HCT116 (cell line): ENCODE data around the gene CYB561D1. TPM values are rescaled to one million over a fixed set of nuclear protein-coding genes. Genes with fewer than 3 reads are reported as not detected.

Experiments
- ATAC-seq: fragments of 200-7000 bp; cut with Tn5 transposase; 2 replicates; pipeline ENCODE4 v1.9.1; 2020; ENCODE audit warnings: mild to moderate bottlenecking, moderate library complexity
- BruUV-seq: library from RNA; stranded (reverse); fragments of 400-500 nt; replicated peaks from 2 replicates; lab custom pipeline; 2021; lab: Mats Ljungman, UMichigan
- CTCF ChIA-PET: fragments of 300-600 bp; sonication (Branson Sonifier 250); formaldehyde crosslinking; loops from one replicate; lab custom pipeline; 2021; ENCODE audit warnings: antibody characterized with exemption; lab: Charles Lee
- POLR2A ChIA-PET: fragments of 300-600, 350-600 bp; sonication (Branson Sonifier 250); formaldehyde crosslinking; loops from one replicate; lab custom pipeline; 2021; ENCODE audit warnings: antibody characterized with exemption; lab: Charles Lee
- RAD21 ChIA-PET, 2 experiments: fragments of 300-600 bp; sonication (Branson Sonifier 250); formaldehyde crosslinking; loops; one replicate each; lab custom pipeline; 2023; ENCODE audit warnings: low total read pairs in 2 of 2; ENCODE audit not compliant: uncharacterized antibody in 2 of 2, unreplicated experiment in 2 of 2, low non-redundant PET in 1 of 2; lab: Charles Lee
- DNase-seq: peaks from one replicate; pipeline ENCODE4 v3.0.0-alpha.2; 2010; ENCODE audit warnings: low read depth, low spot score
- H2AFZ ChIP-seq: fragments of 200-600 bp; shearing (Covaris generic), sonication (generic); 2 replicates; pipeline ENCODE4 v1.6.1; 2017; ENCODE audit warnings: low read depth, mixed run types, mixed read lengths, antibody characterized with exemption, low read length; ENCODE audit not compliant: poor library complexity, severe bottlenecking
- H3K27ac ChIP-seq: 2 replicates; pipeline ENCODE4 v1.5.1; 2012; ENCODE audit warnings: low read depth, low read length
- H3K27me3 ChIP-seq: fragments of 200-600 bp; sonication (generic); 2 replicates; pipeline ENCODE4 v1.6.1; 2016; ENCODE audit warnings: mixed run types, low read length, mixed read lengths; ENCODE audit not compliant: insufficient read depth
- H3K36me3 ChIP-seq, 2 experiments: fragments of 200-500 bp in 1 of 2; fragments of 200-600 bp in 1 of 2; sonication (Bioruptor generic) in 1 of 2; sonication (generic) in 1 of 2; 2 replicates each; pipeline versions ENCODE4 v1.5.1 to v1.6.1; 2014 to 2016; ENCODE audit warnings: low read length in 2 of 2, inconsistent platforms in 1 of 2, mixed read lengths in 1 of 2, mixed run types in 1 of 2; ENCODE audit not compliant: insufficient read depth in 2 of 2, control insufficient read depth in 1 of 2
- H3K4me1 ChIP-seq, 2 experiments: fragments of 200-600 bp in 1 of 2; sonication (generic) in 1 of 2; 2 replicates each; pipeline versions ENCODE4 v1.5.1 to v1.6.1; 2012 to 2017; ENCODE audit warnings: low read length in 2 of 2, inconsistent platforms in 1 of 2, mild to moderate bottlenecking in 1 of 2, mixed read lengths in 1 of 2, mixed run types in 1 of 2, moderate library complexity in 1 of 2; ENCODE audit not compliant: insufficient read depth in 2 of 2, control insufficient read depth in 1 of 2
- H3K4me2 ChIP-seq: fragments of 200-600 bp; sonication (generic); 2 replicates; pipeline ENCODE4 v1.6.1; 2017; ENCODE audit warnings: mixed run types, low read length, mixed read lengths
- H3K4me3 ChIP-seq, 2 experiments: fragments of 200-600 bp in 1 of 2; sonication (generic) in 1 of 2; replicated peaks in 1 of 2; 2 replicates each; pipeline ENCODE4 v1.5.1; 2011 to 2016; ENCODE audit warnings: low read length in 2 of 2, control low read depth in 1 of 2, low read depth in 1 of 2, mild to moderate bottlenecking in 1 of 2, mixed read lengths in 1 of 2, mixed run types in 1 of 2
- H3K79me2 ChIP-seq: fragments of 200-600 bp; sonication (generic); 2 replicates; pipeline ENCODE4 v1.6.1; 2017; ENCODE audit warnings: mild to moderate bottlenecking, mixed run types, low read length, moderate library complexity, mixed read lengths; ENCODE audit not compliant: insufficient read depth
- H3K9ac ChIP-seq: fragments of 200-600 bp; sonication (generic); 2 replicates; pipeline ENCODE4 v1.6.1; 2016; ENCODE audit warnings: low read length, mixed read lengths
- H3K9me2 ChIP-seq: fragments of 200-600 bp; sonication (generic), shearing (Covaris generic); 2 replicates; pipeline ENCODE4 v1.6.1; 2017; ENCODE audit warnings: mixed run types, mild to moderate bottlenecking, moderate library complexity; ENCODE audit not compliant: insufficient read depth
- H3K9me3 ChIP-seq, 2 experiments: fragments of 200-500 bp in 1 of 2; fragments of 200-600 bp in 1 of 2; sonication (Bioruptor generic) in 1 of 2; sonication (generic) in 1 of 2; 2 replicates each; pipeline ENCODE4 v1.6.1; 2014 to 2017; ENCODE audit warnings: low read length in 2 of 2, mixed read lengths in 2 of 2, inconsistent platforms in 1 of 2, low read depth in 1 of 2, mild to moderate bottlenecking in 1 of 2, mixed run types in 1 of 2, moderate library complexity in 1 of 2; ENCODE audit not compliant: control insufficient read depth in 1 of 2, insufficient read depth in 1 of 2
- H4K20me1 ChIP-seq: fragments of 200-600 bp; sonication (generic), shearing (Covaris generic); 2 replicates; pipeline ENCODE4 v1.6.1; 2017; ENCODE audit warnings: mixed run types, mild to moderate bottlenecking, moderate library complexity; ENCODE audit not compliant: insufficient read depth
- CBX3 ChIP-seq: IDR thresholded peaks from 2 replicates; pipeline ENCODE4 v1.6.1; 2012; ENCODE audit warnings: low read depth
- EGR1 ChIP-seq: IDR thresholded peaks from 2 replicates; pipeline ENCODE4 v1.6.1; 2012; ENCODE audit warnings: low read depth
- ELF1 ChIP-seq: IDR thresholded peaks from 2 replicates; pipeline ENCODE4 v1.6.1; 2012; ENCODE audit warnings: low read depth, borderline replicate concordance
- EZH2 ChIP-seq: fragments of 200-600 bp; sonication (generic); IDR thresholded peaks from 2 replicates; pipeline ENCODE4 v1.6.1; 2017; ENCODE audit warnings: antibody characterized with exemption, mixed run types
- EZH2phosphoT487 ChIP-seq: fragments of 200-600 bp; IDR thresholded peaks from 2 replicates; pipeline ENCODE4 v1.6.1; 2018; ENCODE audit warnings: antibody characterized with exemption, borderline replicate concordance
- FOSL1 ChIP-seq: IDR thresholded peaks from 2 replicates; pipeline ENCODE4 v1.6.1; 2012; ENCODE audit warnings: low read depth
- JUND ChIP-seq: IDR thresholded peaks from 2 replicates; pipeline ENCODE4 v1.6.1; 2012
- MAX ChIP-seq: IDR thresholded peaks from 2 replicates; pipeline ENCODE4 v1.6.1; 2012
- POLR2A ChIP-seq: IDR thresholded peaks from 2 replicates; pipeline ENCODE4 v1.7.0; 2011; ENCODE audit warnings: borderline replicate concordance; ENCODE audit not compliant: insufficient read depth, insufficient read length; ENCODE audit errors: extremely low read depth
- POLR2AphosphoS5 ChIP-seq: IDR thresholded peaks from 2 replicates; pipeline ENCODE4 v1.6.1; 2011; ENCODE audit warnings: mild to moderate bottlenecking, low read depth, low read length, moderate library complexity
- RAD21 ChIP-seq: IDR thresholded peaks from 2 replicates; pipeline ENCODE4 v1.6.1; 2012; ENCODE audit warnings: low read depth, mild to moderate bottlenecking
- REST ChIP-seq: IDR thresholded peaks from 2 replicates; pipeline ENCODE4 v1.6.1; 2012; ENCODE audit warnings: low read depth
- SIN3A ChIP-seq: IDR thresholded peaks from 2 replicates; pipeline ENCODE4 v1.6.1; 2012; ENCODE audit warnings: low read depth
- SP1 ChIP-seq: IDR thresholded peaks from 2 replicates; pipeline ENCODE4 v1.6.1; 2012; ENCODE audit warnings: low read depth
- YY1 ChIP-seq: IDR thresholded peaks from 2 replicates; pipeline ENCODE4 v1.6.1; 2011; ENCODE audit warnings: low read length, low read depth, moderate library complexity, mild to moderate bottlenecking; ENCODE audit not compliant: insufficient replicate concordance; ENCODE audit errors: extremely low read depth
- ZBTB33 ChIP-seq: IDR thresholded peaks from 2 replicates; pipeline ENCODE4 v1.6.1; 2011; ENCODE audit warnings: mild to moderate bottlenecking, low read length, moderate library complexity; ENCODE audit not compliant: insufficient replicate concordance; ENCODE audit errors: extremely low read depth
- ZFX ChIP-seq: fragments of 450-650 bp; IDR thresholded peaks from 2 replicates; pipeline ENCODE4 v1.6.1; 2017
- intact Hi-C: fragments of 100-400 bp; cut with micrococcal nuclease; formaldehyde crosslinking; loops from 2 replicates; pipeline ENCODE4 v1.10.0; 2022
- total RNA-seq: library from RNA; stranded (reverse); gene quantifications from one replicate; pipeline ENCODE4 v1.2.1, GENCODE V29; 2021; ENCODE audit not compliant: unreplicated experiment

The CYB561D1 gene
- total RNA-seq, 1 experiment from 2014 or later, result 5.9 TPM

GRCh38 chr1:109509176-109510134 lies 15.6 kb downstream of the CYB561D1 start, which contains the start of gene AMIGO1:
AMIGO1 (minus strand) TSS chr1:109509727; CDS start chr1:109508912, 815 bp downstream.
- intact Hi-C loops, result no loop called here
- POLR2A ChIA-PET, result no interaction called here
- Histone ChIP-seq H3K9me2 (no peaks in the 10 kb centered on the region; the same call in 1 of the 2 replicates), H3K36me3 (no peaks in the 10 kb centered on the region), H3K27ac (no peak within 1 kb of the TSS), H3K9ac (0 out of 2 replicates have a peak within 1 kb of the TSS, but pooled peaks have one; percentile 20), H3K79me2 (no peaks in the 10 kb centered on the region)
- DNase-seq, result no peak
- no peak for TF ChIP-seq EZH2phosphoT487
- TF ChIP-seq MAX, result no peak
- no peak for TF ChIP-seq FOSL1
- no peak for TF ChIP-seq ZBTB33
- no peak for TF ChIP-seq ELF1
- no peak for TF ChIP-seq RAD21
- no peak for TF ChIP-seq ZFX
- no peak for TF ChIP-seq YY1
- TF ChIP-seq SIN3A, result no peak
- no peak for TF ChIP-seq EGR1
- TF ChIP-seq JUND, result no peak
- TF ChIP-seq SP1, result no peak
- TF ChIP-seq CBX3, result no peak
- TF ChIP-seq POLR2A, result no peak
- TF ChIP-seq POLR2AphosphoS5, result no peak
- no peak for TF ChIP-seq REST
- TF ChIP-seq EZH2, result no peak
- TF ChIP-seq, all 23 proteins: peak for 0
- Histone ChIP-seq H3K4me2 (peak within 1 kb of the TSS; percentile 68), H3K27me3 (peaks cover 7% of the 10 kb centered on the region; the same call in 1 of the 2 replicates), H4K20me1 (no peaks in the 10 kb centered on the region), H3K9me3 (no peaks in the 10 kb centered on the region), H3K4me3 (peak within 1 kb of the TSS; percentile 22 to 38; a peak in 2 of 4 replicates), H3K4me1 (peaks cover 0 to 5% of the 10 kb centered on the region in 2 experiments; a peak in 2 of 4 replicates), H2AFZ (peak within 1 kb of the TSS; percentile 39)
- ChIA-PET CTCF (interaction anchor here (0.6 to 1.7 kb wide), 2 partner anchors 22 to 308 kb away, joined by 3 to 5 read pairs; no protein-coding TSS in a partner anchor), RAD21 (no interaction called here)
- no TSS peak for BruUV-seq
- peak; percentile 62 for ATAC-seq
